Right kidney (tissue), 9 donors: ENCODE measurements around the gene AFTPH.

Source experiments
- DNase-seq: peaks from one replicate; pipeline ENCODE4 v3.0.0-alpha.2; 2016
- long read RNA-seq, 8 donors: transcript quantifications; one replicate each; lab custom pipeline, GENCODE V29; 2026

Gene AFTPH
- long read RNA-seq, donor 1 = 0 reads
- long read RNA-seq, donor 2, full-length matches to known transcripts = 3 of 11 reads
- long read RNA-seq, donor 2, partial matches to known transcripts = 8 of 11 reads
- long read RNA-seq, donor 2, other reads (novel, unspliced or antisense) = 0 of 11 reads
- long read RNA-seq, donor 3, full-length matches to known transcripts = 2 of 2 reads
- long read RNA-seq, donor 3, partial matches to known transcripts = 0 of 2 reads
- long read RNA-seq, donor 3, other reads (novel, unspliced or antisense) = 0 of 2 reads
- long read RNA-seq, donor 4, full-length matches to known transcripts = 2 of 2 reads
- long read RNA-seq, donor 4, partial matches to known transcripts = 0 of 2 reads
- long read RNA-seq, donor 4, other reads (novel, unspliced or antisense) = 0 of 2 reads
- long read RNA-seq, donor 5, full-length matches to known transcripts = 3 of 3 reads
- long read RNA-seq, donor 5, partial matches to known transcripts = 0 of 3 reads
- long read RNA-seq, donor 5, other reads (novel, unspliced or antisense) = 0 of 3 reads
- long read RNA-seq, donor 6, full-length matches to known transcripts = 6 of 40 reads
- long read RNA-seq, donor 6, partial matches to known transcripts = 34 of 40 reads
- long read RNA-seq, donor 6, other reads (novel, unspliced or antisense) = 0 of 40 reads
- long read RNA-seq, donor 7, full-length matches to known transcripts = 2 of 2 reads
- long read RNA-seq, donor 7, partial matches to known transcripts = 0 of 2 reads
- long read RNA-seq, donor 7, other reads (novel, unspliced or antisense) = 0 of 2 reads
- long read RNA-seq, donor 8, full-length matches to known transcripts = 2 of 2 reads
- long read RNA-seq, donor 8, partial matches to known transcripts = 0 of 2 reads
- long read RNA-seq, donor 8, other reads (novel, unspliced or antisense) = 0 of 2 reads

- peak; percentile 95 for DNase-seq
These were observed at the start of gene AFTPH for GRCh38 chr2:64523666-64524603. TSS of gene AFTPH (plus strand) at chr2:64524328. CDS start at chr2:64551475, 27,147 bp downstream.

GRCh38 chr2:64474636-64475035 lies 49.5 kb upstream of the AFTPH start:
- DNase-seq = no peak

GRCh38 chr2:64477037-64477436 lies 47.1 kb upstream of the AFTPH start:
- DNase-seq = no peak

GRCh38 chr2:64477979-64478378 lies 46.1 kb upstream of the AFTPH start:
- DNase-seq = no peak

- DNase-seq = no peak
These were observed 45.5 kb upstream of the AFTPH start for GRCh38 chr2:64478502-64479230.

GRCh38 chr2:64479259-64480117 lies 44.6 kb upstream of the AFTPH start:
- no peak for DNase-seq

GRCh38 chr2:64481665-64482064 lies 42.5 kb upstream of the AFTPH start:
- no peak for DNase-seq

- no peak for DNase-seq
These were observed 41.9 kb upstream of the AFTPH start for GRCh38 chr2:64482243-64482642.

- DNase-seq = no peak
These were observed 41.2 kb upstream of the AFTPH start for GRCh38 chr2:64482765-64483504.

GRCh38 chr2:64485331-64485730 lies 38.8 kb upstream of the AFTPH start:
- no peak for DNase-seq

- no peak for DNase-seq
These were observed 38.2 kb upstream of the AFTPH start for GRCh38 chr2:64485961-64486360.

GRCh38 chr2:64487256-64488049 lies 36.7 kb upstream of the AFTPH start:
- no peak for DNase-seq

GRCh38 chr2:64488050-64488974 lies 35.8 kb upstream of the AFTPH start:
- peak; percentile 61 for DNase-seq

- no peak for DNase-seq
These were observed 34.9 kb upstream of the AFTPH start for GRCh38 chr2:64489081-64489751.

GRCh38 chr2:64491426-64491825 lies 32.7 kb upstream of the AFTPH start:
- DNase-seq = no peak

GRCh38 chr2:64492272-64492671 lies 31.9 kb upstream of the AFTPH start:
- DNase-seq = no peak

- DNase-seq = no peak
These were observed 31.3 kb upstream of the AFTPH start for GRCh38 chr2:64492821-64493220.
